Neural crest cell (in vitro differentiated cells): Measurements from ENCODE around the gene TICRR. TPM values are rescaled to one million over a fixed set of nuclear protein-coding genes. Genes with fewer than 3 reads are reported as not detected.

Experiments used
- DNase-seq: peaks from one replicate; pipeline ENCODE4 v3.0.0; 2021; ENCODE audit warnings: low read depth, mixed read lengths, low spot score
- H3K27ac Mint-ChIP-seq: one replicate; pipeline ENCODE4 v1.8.0; 2021; ENCODE audit warnings: mild to moderate bottlenecking, mixed read lengths; ENCODE audit not compliant: unreplicated experiment
- H3K27me3 Mint-ChIP-seq: 2 replicates; pipeline ENCODE4 v1.8.0; 2021; ENCODE audit warnings: low read depth, mild to moderate bottlenecking, mixed read lengths
- H3K36me3 Mint-ChIP-seq: 2 replicates; pipeline ENCODE4 v1.8.0; 2021; ENCODE audit warnings: low read depth, mild to moderate bottlenecking, mixed read lengths
- H3K4me1 Mint-ChIP-seq: 2 replicates; pipeline ENCODE4 v1.8.0; 2021; ENCODE audit warnings: mixed read lengths
- H3K4me3 Mint-ChIP-seq: one replicate; pipeline ENCODE4 v1.8.0; 2021; ENCODE audit warnings: mild to moderate bottlenecking, mixed read lengths
- H3K9me3 Mint-ChIP-seq: 2 replicates; pipeline ENCODE4 v1.8.0; 2021; ENCODE audit warnings: mixed read lengths
- CTCF ChIP-seq: fragments of 200-600 bp; sonication (generic); conservative IDR thresholded peaks from 2 replicates; pipeline ENCODE4 v1.5.0; 2021; ENCODE audit warnings: antibody characterized with exemption, mild to moderate bottlenecking
- total RNA-seq: library from RNA; stranded (reverse); gene quantifications from 2 replicates; pipeline ENCODE4 v1.2.1, GENCODE V29; 2021

TICRR gene
- total RNA-seq, 1 donor from 2014 or later, result 43.0 TPM

GRCh38 chr15:89653578-89653977 lies 78.3 kb downstream of the TICRR start:
- no peak for TF ChIP-seq CTCF
- peak overlapping the region; percentile 85 for H3K4me3 Mint-ChIP-seq
- H3K36me3 Mint-ChIP-seq, result peaks cover 2% of the 10 kb centered on the region
- H3K27me3 Mint-ChIP-seq, result peaks cover 8% of the 10 kb centered on the region
- H3K9me3 Mint-ChIP-seq, result no peaks in the 10 kb centered on the region
- DNase-seq, result no peak
- H3K27ac Mint-ChIP-seq, result no peak overlapping the region
- peaks cover 17% of the 10 kb centered on the region for H3K4me1 Mint-ChIP-seq

GRCh38 chr15:89654301-89654761 lies 79.1 kb downstream of the TICRR start:
- Mint-ChIP-seq H3K4me3 (peak overlapping the region; percentile 87), H3K27ac (no peak overlapping the region)
- DNase-seq, result no peak

GRCh38 chr15:89654847-89655805 lies 79.9 kb downstream of the TICRR start, which contains the start of gene KIF7:
TSS of gene KIF7 (minus strand) at chr15:89655467. CDS start at chr15:89652930, 2,537 bp downstream.
- no peaks in the 10 kb centered on the region for H3K9me3 Mint-ChIP-seq
- H3K4me3 Mint-ChIP-seq, result peak within 1 kb of the TSS; percentile 87
- peaks cover 20% of the 10 kb centered on the region for H3K27me3 Mint-ChIP-seq
- H3K27ac Mint-ChIP-seq, result no peak within 1 kb of the TSS
- H3K36me3 Mint-ChIP-seq, result peaks cover 2% of the 10 kb centered on the region
- peaks cover 17% of the 10 kb centered on the region for H3K4me1 Mint-ChIP-seq
- no peak for TF ChIP-seq CTCF
- peak; percentile 43 for DNase-seq

More at GRCh38 chr15:89654301-89654761, 79.1 kb downstream of the TICRR start:
- no peak for TF ChIP-seq CTCF
- Mint-ChIP-seq H3K9me3 (no peaks in the 10 kb centered on the region), H3K27me3 (peaks cover 14% of the 10 kb centered on the region), H3K36me3 (peaks cover 2% of the 10 kb centered on the region), H3K4me1 (peaks cover 17% of the 10 kb centered on the region)

GRCh38 chr15:89656116-89656815 lies 81.0 kb downstream of the TICRR start:
- no peak for DNase-seq
- no peak for TF ChIP-seq CTCF
- peaks cover 30% of the 10 kb centered on the region for H3K27me3 Mint-ChIP-seq
- H3K4me1 Mint-ChIP-seq, result peaks cover 17% of the 10 kb centered on the region
- no peak overlapping the region for H3K27ac Mint-ChIP-seq
- H3K9me3 Mint-ChIP-seq, result no peaks in the 10 kb centered on the region
- H3K4me3 Mint-ChIP-seq, result peak overlapping the region; percentile 87
- H3K36me3 Mint-ChIP-seq, result peaks cover 2% of the 10 kb centered on the region

- H3K27me3 Mint-ChIP-seq, result peaks cover 33% of the 10 kb centered on the region
- DNase-seq, result no peak
- peaks cover 2% of the 10 kb centered on the region for H3K36me3 Mint-ChIP-seq
- no peaks in the 10 kb centered on the region for H3K9me3 Mint-ChIP-seq
- no peak for TF ChIP-seq CTCF
- H3K27ac Mint-ChIP-seq, result no peak overlapping the region
- no peak overlapping the region for H3K4me3 Mint-ChIP-seq
- H3K4me1 Mint-ChIP-seq, result peaks cover 17% of the 10 kb centered on the region
Observed at GRCh38 chr15:89657686-89658200, 82.5 kb downstream of the TICRR start.
